H1 (cell line): ENCODE data around the gene BBS1. TPM values are rescaled to one million over a fixed set of nuclear protein-coding genes. Genes with fewer than 3 reads are reported as not detected.

Experiments used
- USF2 ChIP-seq: IDR thresholded peaks from 2 replicates; pipeline ENCODE4 v1.6.1; 2011; ENCODE audit warnings: low read length, improper control_type of control experiment
- polyA plus RNA-seq, 7 experiments: library from polyadenylated mRNA; depleted of rRNA in 3 of 7; stranded (reverse) in 5 of 7; unstranded in 2 of 7; fragments of >200 nt in 5 of 7; fragments of 200-250 nt in 2 of 7; gene quantifications; 1 replicate in 5 of 7; 2 replicates in 1 of 7; 4 replicates in 1 of 7; pipeline versions ENCODE4 v1.2.1 to v1.2.3, GENCODE V29; 2011 to 2013; ENCODE audit warnings: missing spikeins in 2 of 7, mixed read lengths in 2 of 7
- total RNA-seq: library from RNA; stranded (reverse); fragmentation: NEBNext Ultra II Directional; extraction: Animal tissue kit (Norgen Biotek cat#: 25700); gene quantifications from 2 replicates; pipeline ENCODE4 v1.2.1, GENCODE V29; 2021

The BBS1 gene
- total and polyA plus RNA-seq, 2 of the 8 experiments (the other 6 are each of a cell fraction or from before 2014, with no cell fraction given): 19.1 to 19.5 TPM

- TF ChIP-seq USF2: no peak
Observed at GRCh38 chr11:66467756-66468155, 42.7 kb upstream of the BBS1 start (continued).
